H9 (cell line): ENCODE results near the gene MGAT5B. TPM values are rescaled to one million over a fixed set of nuclear protein-coding genes. Genes with fewer than 3 reads are reported as not detected.

Experiments
- DNase-seq: peaks from one replicate; pipeline ENCODE4 v3.0.0-alpha.2; 2017
- H2AFZ ChIP-seq: one replicate; pipeline ENCODE4 v1.6.1; 2013; ENCODE audit warnings: mild to moderate bottlenecking, low read length, control low read depth, moderate library complexity
- H2AK5ac ChIP-seq: 2 replicates; pipeline ENCODE4 v1.6.1; 2013; ENCODE audit warnings: low read length, control low read depth, mixed read lengths; ENCODE audit not compliant: insufficient read length
- H2BK120ac ChIP-seq: one replicate; pipeline ENCODE4 v1.6.1; 2013; ENCODE audit warnings: low read depth, mild to moderate bottlenecking, low read length, control low read depth, inconsistent platforms; ENCODE audit not compliant: poor library complexity, severe bottlenecking
- H2BK12ac ChIP-seq: 2 replicates; pipeline ENCODE4 v1.6.1; 2013; ENCODE audit warnings: low read length, control low read depth, mixed read lengths, low read depth; ENCODE audit not compliant: insufficient read length
- H2BK15ac ChIP-seq: 2 replicates; pipeline ENCODE4 v1.6.1; 2013; ENCODE audit warnings: low read depth, low read length, control low read depth
- H2BK20ac ChIP-seq: one replicate; pipeline ENCODE4 v1.6.1; 2013; ENCODE audit warnings: low read depth, mild to moderate bottlenecking, low read length, control low read depth, inconsistent platforms; ENCODE audit not compliant: poor library complexity, severe bottlenecking
- H2BK5ac ChIP-seq: 2 replicates; pipeline ENCODE4 v1.6.1; 2013; ENCODE audit warnings: low read length, control low read depth, mixed read lengths; ENCODE audit not compliant: insufficient read length
- H3K14ac ChIP-seq: 2 replicates; pipeline ENCODE4 v1.6.1; 2013; ENCODE audit warnings: low read length, control low read depth; ENCODE audit not compliant: insufficient read depth
- H3K18ac ChIP-seq: 2 replicates; pipeline ENCODE4 v1.6.1; 2013; ENCODE audit warnings: low read depth, mild to moderate bottlenecking, mixed read lengths, low read length, control low read depth; ENCODE audit not compliant: insufficient read length
- H3K23ac ChIP-seq: 2 replicates; pipeline ENCODE4 v1.6.1; 2013; ENCODE audit warnings: low read length, control low read depth, mixed read lengths, low read depth; ENCODE audit not compliant: insufficient read length
- H3K23me2 ChIP-seq: 2 replicates; pipeline ENCODE4 v1.6.1; 2013; ENCODE audit warnings: low read depth, mild to moderate bottlenecking, mixed read lengths, low read length, control low read depth; ENCODE audit not compliant: insufficient read length, poor library complexity, severe bottlenecking
- H3K27ac ChIP-seq: 2 replicates; pipeline ENCODE4 v1.5.1; 2013; ENCODE audit warnings: low read length, control low read depth, mixed read lengths, low read depth; ENCODE audit not compliant: insufficient read length
- H3K27me3 ChIP-seq: 2 replicates; pipeline ENCODE4 v1.6.1; 2013; ENCODE audit warnings: low read length, control low read depth, inconsistent platforms; ENCODE audit not compliant: insufficient read depth
- H3K4ac ChIP-seq: 2 replicates; pipeline ENCODE4 v1.6.1; 2013; ENCODE audit warnings: low read depth, mild to moderate bottlenecking, control low read depth, inconsistent platforms, low read length, moderate library complexity
- H3K4me1 ChIP-seq: 2 replicates; pipeline ENCODE4 v1.6.1; 2013; ENCODE audit warnings: low read length, control low read depth, inconsistent platforms; ENCODE audit not compliant: insufficient read depth
- H3K4me2 ChIP-seq: 2 replicates; pipeline ENCODE4 v1.6.1; 2013; ENCODE audit warnings: low read length, control low read depth, mixed read lengths; ENCODE audit not compliant: insufficient read length, insufficient read depth
- H3K56ac ChIP-seq: 2 replicates; pipeline ENCODE4 v1.6.1; 2013; ENCODE audit warnings: low read depth, mild to moderate bottlenecking, mixed read lengths, low read length, control low read depth; ENCODE audit not compliant: insufficient read length
- H3K79me1 ChIP-seq: 2 replicates; pipeline ENCODE4 v1.6.1; 2013; ENCODE audit warnings: low read depth, mild to moderate bottlenecking, moderate library complexity, low read length, control low read depth, inconsistent platforms; ENCODE audit not compliant: insufficient read depth, poor library complexity, severe bottlenecking
- H3K79me2 ChIP-seq: 2 replicates; pipeline ENCODE4 v1.6.1; 2013; ENCODE audit warnings: low read length, control low read depth, inconsistent platforms; ENCODE audit not compliant: insufficient read depth
- H3K9ac ChIP-seq: 2 replicates; pipeline ENCODE4 v1.6.1; 2013; ENCODE audit warnings: low read length, control low read depth, mixed read lengths; ENCODE audit not compliant: insufficient read length; ENCODE audit errors: extremely low read depth
- H3K9me3 ChIP-seq: one replicate; pipeline ENCODE4 v1.6.1; 2013; ENCODE audit warnings: low read depth, low read length, inconsistent platforms; ENCODE audit not compliant: control insufficient read depth
- H3T11ph ChIP-seq: one replicate; pipeline ENCODE4 v1.6.1; 2013; ENCODE audit warnings: mild to moderate bottlenecking, low read length, control low read depth, inconsistent platforms
- H4K20me1 ChIP-seq: one replicate; pipeline ENCODE4 v1.6.1; 2013; ENCODE audit not compliant: control insufficient read depth, insufficient read length, insufficient read depth
- H4K5ac ChIP-seq: 2 replicates; pipeline ENCODE4 v1.6.1; 2013; ENCODE audit warnings: low read depth, mild to moderate bottlenecking, mixed read lengths, low read length, control low read depth; ENCODE audit not compliant: insufficient read length
- H4K8ac ChIP-seq: replicated peaks from 2 replicates; pipeline ENCODE4 v1.6.1; 2013; ENCODE audit warnings: low read length, control low read depth, mixed read lengths, low read depth; ENCODE audit not compliant: insufficient read length
- H4K91ac ChIP-seq: 2 replicates; pipeline ENCODE4 v1.6.1; 2013; ENCODE audit warnings: low read depth, mild to moderate bottlenecking, moderate library complexity, mixed read lengths, low read length, control low read depth; ENCODE audit not compliant: insufficient read length
- H3K27ac Mint-ChIP-seq, 3 experiments: 2 replicates in 2 of 3; 3 replicates in 1 of 3; pipeline ENCODE4 v1.8.0; 2020 to 2021; ENCODE audit warnings: mixed read lengths in 3 of 3, mild to moderate bottlenecking in 1 of 3, moderate library complexity in 1 of 3
- H3K27me3 Mint-ChIP-seq: 2 replicates; pipeline ENCODE4 v1.8.0; 2021; ENCODE audit warnings: low read depth, mild to moderate bottlenecking, moderate library complexity, mixed read lengths
- H3K36me3 Mint-ChIP-seq, 3 experiments: 2 replicates in 2 of 3; 3 replicates in 1 of 3; pipeline ENCODE4 v1.8.0; 2020 to 2021; ENCODE audit warnings: low read depth in 3 of 3, mixed read lengths in 3 of 3; ENCODE audit not compliant: insufficient read depth in 1 of 3
- H3K4me1 Mint-ChIP-seq, 2 experiments: 2 replicates each; pipeline ENCODE4 v1.8.0; 2020; ENCODE audit warnings: mixed read lengths in 2 of 2
- H3K4me3 Mint-ChIP-seq, 2 experiments: 2 replicates in 1 of 2; 3 replicates in 1 of 2; pipeline ENCODE4 v1.8.0; 2020 to 2021; ENCODE audit warnings: mild to moderate bottlenecking in 2 of 2, mixed read lengths in 2 of 2, moderate library complexity in 1 of 2
- H3K9me3 Mint-ChIP-seq, 2 experiments: 2 replicates in 1 of 2; 3 replicates in 1 of 2; pipeline ENCODE4 v1.8.0; 2020; ENCODE audit warnings: mild to moderate bottlenecking in 2 of 2, mixed read lengths in 2 of 2, moderate library complexity in 1 of 2
- WGBS: extraction: QIAGEN DNeasy Blood & Tissue Kit; methylation state at CpG from one replicate; pipeline ENCODE4 v1.1.7; 2013; ENCODE audit warnings: missing lambda C conversion rate, low lambda C conversion rate, mixed read lengths; ENCODE audit not compliant: insufficient read length; ENCODE audit errors: extremely low coverage; 5-methylcytosine and 5-hydroxymethylcytosine counted together
- total RNA-seq: library from RNA; stranded (reverse); gene quantifications from 2 replicates; pipeline ENCODE4 v1.2.1, GENCODE V29; 2021
- TF ChIP-seq, protein P1 (sequence below): fragments of 200-600 bp; sonication (generic); conservative IDR thresholded peaks from 3 replicates; pipeline ENCODE4 v1.8.0; 2021; ENCODE audit warnings: antibody characterized with exemption, mild to moderate bottlenecking

The MGAT5B gene
- total RNA-seq, 1 experiment from 2014 or later, result 4.9 TPM

- Mint-ChIP-seq H3K27ac (peak overlapping the region in 1 of 3 experiments; percentile 44; a peak in 1 of 7 replicates), H3K36me3 (no peaks in the 10 kb centered on the region), H3K27me3 (peaks cover 3% of the 10 kb centered on the region; the same call in 1 of the 2 replicates), H3K9me3 (no peaks in the 10 kb centered on the region; a peak in 1 of 5 replicates), H3K4me3 (no peak overlapping the region), H3K4me1 (peaks cover 31 to 64% of the 10 kb centered on the region in 2 experiments)
- no peaks in the 10 kb centered on the region for H3K27me3 ChIP-seq
- DNase-seq, result no peak
- H3K4me2 ChIP-seq, result no peak overlapping the region
- H2AK5ac ChIP-seq, result no peak overlapping the region
- H3K79me2 ChIP-seq, result no peaks in the 10 kb centered on the region
- H3K9ac ChIP-seq, result no peak overlapping the region
- no peaks in the 10 kb centered on the region for H3K79me1 ChIP-seq
- no peak overlapping the region for H3K14ac ChIP-seq
- H2BK20ac ChIP-seq, result no peak overlapping the region
- TF ChIP-seq, protein P1, sequence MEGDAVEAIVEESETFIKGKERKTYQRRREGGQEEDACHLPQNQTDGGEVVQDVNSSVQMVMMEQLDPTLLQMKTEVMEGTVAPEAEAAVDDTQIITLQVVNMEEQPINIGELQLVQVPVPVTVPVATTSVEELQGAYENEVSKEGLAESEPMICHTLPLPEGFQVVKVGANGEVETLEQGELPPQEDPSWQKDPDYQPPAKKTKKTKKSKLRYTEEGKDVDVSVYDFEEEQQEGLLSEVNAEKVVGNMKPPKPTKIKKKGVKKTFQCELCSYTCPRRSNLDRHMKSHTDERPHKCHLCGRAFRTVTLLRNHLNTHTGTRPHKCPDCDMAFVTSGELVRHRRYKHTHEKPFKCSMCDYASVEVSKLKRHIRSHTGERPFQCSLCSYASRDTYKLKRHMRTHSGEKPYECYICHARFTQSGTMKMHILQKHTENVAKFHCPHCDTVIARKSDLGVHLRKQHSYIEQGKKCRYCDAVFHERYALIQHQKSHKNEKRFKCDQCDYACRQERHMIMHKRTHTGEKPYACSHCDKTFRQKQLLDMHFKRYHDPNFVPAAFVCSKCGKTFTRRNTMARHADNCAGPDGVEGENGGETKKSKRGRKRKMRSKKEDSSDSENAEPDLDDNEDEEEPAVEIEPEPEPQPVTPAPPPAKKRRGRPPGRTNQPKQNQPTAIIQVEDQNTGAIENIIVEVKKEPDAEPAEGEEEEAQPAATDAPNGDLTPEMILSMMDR, result no peak
- H4K5ac ChIP-seq, result no peak overlapping the region
- no peaks in the 10 kb centered on the region for H3K9me3 ChIP-seq
- no peak overlapping the region for H3K18ac ChIP-seq
- no peaks in the 10 kb centered on the region for H4K20me1 ChIP-seq
- H3K4me1 ChIP-seq, result peaks cover 9% of the 10 kb centered on the region; the same call in 1 of the 2 replicates
- no peak overlapping the region for H3K56ac ChIP-seq
- H4K91ac ChIP-seq, result no peak overlapping the region
- no peak overlapping the region for H3K4ac ChIP-seq
- H4K8ac ChIP-seq, result no peak overlapping the region
- H3K23ac ChIP-seq, result no peak overlapping the region
- no CpG with 5 or more reads among the region's 5 CpGs for WGBS
- H3K23me2 ChIP-seq, result peaks cover 4% of the 10 kb centered on the region
- H2AFZ ChIP-seq, result no peak overlapping the region
- no peak overlapping the region for H3K27ac ChIP-seq
- H2BK15ac ChIP-seq, result no peak overlapping the region
- H3T11ph ChIP-seq, result no peak overlapping the region
- H2BK12ac ChIP-seq, result no peak overlapping the region
- no peak overlapping the region for H2BK5ac ChIP-seq
- no peak overlapping the region for H2BK120ac ChIP-seq
Observed at GRCh38 chr17:76992891-76993290, 124.7 kb downstream of the MGAT5B start.
